Stimulated activated CD4-positive, alpha-beta T cell treated with anti-CD3 and anti-CD28 coated beads, Interleukin-15, amount 100 ng/mL, for 24 hours (primary cell): ENCODE measurements around the gene OR5D18.
"Not testable (repeated sequence)": the region's sequence is repeated elsewhere in the genome, so short reads cannot be mapped to it uniquely, and the experiment has no call there.

Experiments
- DNase-seq: peaks from one replicate; pipeline ENCODE4 v3.0.0-alpha.2; 2020

Gene OR5D18

GRCh38 chr11:55819330-55819729, at the start of gene OR5D18:
OR5D18 (plus strand) TSS chr11:55819630; CDS start chr11:55819630, 0 bp downstream.
- no peak for DNase-seq

GRCh38 chr11:55773138-55773537, 46.3 kb upstream of the OR5D18 start, which contains the start of gene OR5D13:
OR5D13 (plus strand) TSS chr11:55773438; CDS start chr11:55773438, 0 bp downstream.
- no peak for DNase-seq

GRCh38 chr11:55791606-55792005, 27.8 kb upstream of the OR5D18 start:
- DNase-seq = no peak

- no peak for DNase-seq
Measured at GRCh38 chr11:55793321-55793720, 26.1 kb upstream of the OR5D18 start.

GRCh38 chr11:55795256-55795655, 24.2 kb upstream of the OR5D18 start, which contains the start of gene OR5D14:
OR5D14 (plus strand) TSS chr11:55795556; CDS start chr11:55795556, 0 bp downstream.
- no peak for DNase-seq

- no peak for DNase-seq
Measured at GRCh38 chr11:55806248-55806647, 13.2 kb upstream of the OR5D18 start.

- DNase-seq = no peak
Measured at GRCh38 chr11:55811067-55811466, 8.4 kb upstream of the OR5D18 start, which contains the start of gene OR5L1. OR5L1 (plus strand) TSS chr11:55811367; CDS start chr11:55811467, 100 bp downstream.

- no peak for DNase-seq
Measured at GRCh38 chr11:55826919-55827318, 7.5 kb downstream of the OR5D18 start, which contains the start of gene OR5L2. OR5L2 (plus strand) TSS chr11:55827219; CDS start chr11:55827219, 0 bp downstream.

GRCh38 chr11:55838452-55838851, 19.0 kb downstream of the OR5D18 start, which contains the start of gene OR5D16:
OR5D16 (plus strand) TSS chr11:55838752; CDS start chr11:55838752, 0 bp downstream.
- DNase-seq = no peak

GRCh38 chr11:55847453-55847852, 28.0 kb downstream of the OR5D18 start:
- no peak for DNase-seq

- no peak for DNase-seq
Measured at GRCh38 chr11:55849037-55849436, 29.6 kb downstream of the OR5D18 start.

GRCh38 chr11:55852141-55852540, 32.7 kb downstream of the OR5D18 start:
- DNase-seq = no peak

- DNase-seq = no peak
Measured at GRCh38 chr11:55854704-55855103, 35.3 kb downstream of the OR5D18 start.

- DNase-seq = not testable (repeated sequence)
Measured at GRCh38 chr11:55867354-55867753, 47.9 kb downstream of the OR5D18 start.
